ENCODE measurements around the gene CCDC33. TPM values are rescaled to one million over a fixed set of nuclear protein-coding genes. Genes with fewer than 3 reads are reported as not detected.

CCDC33 gene
- total RNA-seq, 2 experiments from 2014 or later, result not detected

- no peaks in the 10 kb centered on the region for H3K9me3 Mint-ChIP-seq
- intact Hi-C loops (cut with micrococcal nuclease), result no loop called here
- no peak for DNase-seq
- ChIA-PET POLR2A (interaction anchor here (0.9 kb wide), 1 partner anchor 53 kb away, joined by 3 read pairs; no protein-coding TSS in a partner anchor), CTCF (no interaction called here)
- no peaks in the 10 kb centered on the region for H3K36me3 Mint-ChIP-seq
- no peak overlapping the region for H3K4me3 Mint-ChIP-seq
- H3K4me1 Mint-ChIP-seq (ENCODE audit: low read depth), result no peaks in the 10 kb centered on the region
- H3K27ac Mint-ChIP-seq, result no peak overlapping the region
- H3K27me3 Mint-ChIP-seq, result peaks cover 9% of the 10 kb centered on the region
Measured at GRCh38 chr15:74201710-74202420, 34.3 kb upstream of the CCDC33 start.

GRCh38 chr15:74202452-74203401 lies 33.4 kb upstream of the CCDC33 start, which contains the start of gene STRA6:
Gene STRA6, minus strand, starts transcription at chr15:74202787. Its CDS starts 520 bp downstream, at chr15:74202267.
- no peak for DNase-seq
- H3K27me3 Mint-ChIP-seq, result peaks cover 10% of the 10 kb centered on the region
- ChIA-PET CTCF (no interaction called here), POLR2A (interaction anchor here (0.9 kb wide), 1 partner anchor 52 kb away, joined by 3 read pairs; no protein-coding TSS in a partner anchor)
- no peak within 1 kb of the TSS for H3K4me3 Mint-ChIP-seq
- no peak within 1 kb of the TSS for H3K27ac Mint-ChIP-seq
- no peaks in the 10 kb centered on the region for H3K36me3 Mint-ChIP-seq
- no peaks in the 10 kb centered on the region for H3K9me3 Mint-ChIP-seq
- intact Hi-C loops (cut with micrococcal nuclease), result no loop called here
- no peaks in the 10 kb centered on the region for H3K4me1 Mint-ChIP-seq (ENCODE audit: low read depth)

- POLR2A ChIA-PET, result no interaction called here
- intact Hi-C loops (cut with micrococcal nuclease), result no loop called here
- no peak overlapping the region for H3K27ac Mint-ChIP-seq
- DNase-seq, result no peak
- no peaks in the 10 kb centered on the region for H3K9me3 Mint-ChIP-seq
- H3K27me3 Mint-ChIP-seq, result peaks cover 14% of the 10 kb centered on the region
- no peaks in the 10 kb centered on the region for H3K4me1 Mint-ChIP-seq (ENCODE audit: low read depth)
- H3K4me3 Mint-ChIP-seq, result no peak overlapping the region
- no peaks in the 10 kb centered on the region for H3K36me3 Mint-ChIP-seq
- CTCF ChIA-PET, result no interaction called here
Measured at GRCh38 chr15:74203914-74204431, 32.2 kb upstream of the CCDC33 start.

GRCh38 chr15:74205582-74205947 lies 30.6 kb upstream of the CCDC33 start:
- ChIA-PET POLR2A (no interaction called here), CTCF (no interaction called here)
- H3K9me3 Mint-ChIP-seq, result no peaks in the 10 kb centered on the region
- intact Hi-C loops (cut with micrococcal nuclease), result no loop called here
- H3K4me3 Mint-ChIP-seq, result no peak overlapping the region
- no peaks in the 10 kb centered on the region for H3K4me1 Mint-ChIP-seq (ENCODE audit: low read depth)
- H3K27ac Mint-ChIP-seq, result no peak overlapping the region
- no peaks in the 10 kb centered on the region for H3K36me3 Mint-ChIP-seq
- DNase-seq, result no peak
- H3K27me3 Mint-ChIP-seq, result peaks cover 12% of the 10 kb centered on the region

- intact Hi-C loops (cut with micrococcal nuclease), result no loop called here
- Mint-ChIP-seq H3K27me3 (peaks cover 9% of the 10 kb centered on the region), H3K4me1 (ENCODE audit: low read depth) (no peaks in the 10 kb centered on the region), H3K36me3 (no peaks in the 10 kb centered on the region), H3K27ac (no peak overlapping the region), H3K9me3 (peaks cover 4% of the 10 kb centered on the region), H3K4me3 (no peak overlapping the region)
- no peak for DNase-seq
- ChIA-PET CTCF (interaction anchor here (1.5 kb wide), 1 partner anchor 11 kb away, joined by 3 read pairs; no protein-coding TSS in a partner anchor), POLR2A (no interaction called here)
Measured at GRCh38 chr15:74206801-74207281, 29.3 kb upstream of the CCDC33 start.

- Mint-ChIP-seq H3K36me3 (no peaks in the 10 kb centered on the region), H3K27ac (no peak overlapping the region), H3K4me1 (ENCODE audit: low read depth) (no peaks in the 10 kb centered on the region), H3K4me3 (no peak overlapping the region), H3K27me3 (peaks cover 8% of the 10 kb centered on the region), H3K9me3 (peaks cover 4% of the 10 kb centered on the region)
- no peak for DNase-seq
- CTCF ChIA-PET, result interaction anchor here (0.6 to 1.5 kb wide), 2 partner anchors 12 to 476 kb away, joined by 3 read pairs; no protein-coding TSS in a partner anchor
- POLR2A ChIA-PET, result no interaction called here
- intact Hi-C loops (cut with micrococcal nuclease), result no loop called here
Measured at GRCh38 chr15:74207652-74208440, 28.3 kb upstream of the CCDC33 start.

GRCh38 chr15:74208496-74208895 lies 27.6 kb upstream of the CCDC33 start:
- Mint-ChIP-seq H3K36me3 (no peaks in the 10 kb centered on the region), H3K4me1 (ENCODE audit: low read depth) (no peaks in the 10 kb centered on the region), H3K27me3 (peaks cover 6% of the 10 kb centered on the region), H3K4me3 (no peak overlapping the region), H3K27ac (no peak overlapping the region), H3K9me3 (peaks cover 4% of the 10 kb centered on the region)
- CTCF ChIA-PET, result interaction anchor here (1.5 kb wide), 1 partner anchor 12 kb away, joined by 3 read pairs; no protein-coding TSS in a partner anchor
- DNase-seq, result no peak
- POLR2A ChIA-PET, result no interaction called here
- intact Hi-C loops (cut with micrococcal nuclease), result no loop called here

- Mint-ChIP-seq H3K9me3 (peaks cover 4% of the 10 kb centered on the region), H3K36me3 (no peaks in the 10 kb centered on the region), H3K4me3 (no peak overlapping the region), H3K4me1 (ENCODE audit: low read depth) (no peaks in the 10 kb centered on the region), H3K27ac (no peak overlapping the region), H3K27me3 (peaks cover 6% of the 10 kb centered on the region)
- no peak for DNase-seq
- intact Hi-C loops (cut with micrococcal nuclease), result no loop called here
- POLR2A ChIA-PET, result no interaction called here
- CTCF ChIA-PET, result no interaction called here
Measured at GRCh38 chr15:74208901-74209559, 27.1 kb upstream of the CCDC33 start.

- H3K27ac Mint-ChIP-seq, result no peak overlapping the region
- H3K9me3 Mint-ChIP-seq, result peaks cover 4% of the 10 kb centered on the region
- H3K27me3 Mint-ChIP-seq, result peaks cover 6% of the 10 kb centered on the region
- ChIA-PET POLR2A (no interaction called here), CTCF (no interaction called here)
- no peaks in the 10 kb centered on the region for H3K36me3 Mint-ChIP-seq
- intact Hi-C loops (cut with micrococcal nuclease), result no loop called here
- H3K4me3 Mint-ChIP-seq, result no peak overlapping the region
- H3K4me1 Mint-ChIP-seq (ENCODE audit: low read depth), result no peaks in the 10 kb centered on the region
- DNase-seq, result no peak
Measured at GRCh38 chr15:74209560-74209958, 26.6 kb upstream of the CCDC33 start.

- Mint-ChIP-seq H3K36me3 (no peaks in the 10 kb centered on the region), H3K4me3 (no peak overlapping the region), H3K9me3 (peaks cover 4% of the 10 kb centered on the region), H3K4me1 (ENCODE audit: low read depth) (no peaks in the 10 kb centered on the region), H3K27me3 (peaks cover 6% of the 10 kb centered on the region), H3K27ac (no peak overlapping the region)
- ChIA-PET CTCF (interaction anchor here (0.7 kb wide), 1 partner anchor 21 kb away, joined by 3 read pairs; no protein-coding TSS in a partner anchor), POLR2A (no interaction called here)
- DNase-seq, result no peak
- intact Hi-C loops (cut with micrococcal nuclease), result no loop called here
Measured at GRCh38 chr15:74209997-74210671, 26.0 kb upstream of the CCDC33 start.

- no peak for DNase-seq
- ChIA-PET CTCF (interaction anchor here (0.7 kb wide), 1 partner anchor 22 kb away, joined by 3 read pairs; no protein-coding TSS in a partner anchor), POLR2A (no interaction called here)
- Mint-ChIP-seq H3K9me3 (peaks cover 4% of the 10 kb centered on the region), H3K4me1 (ENCODE audit: low read depth) (no peaks in the 10 kb centered on the region), H3K27ac (no peak overlapping the region), H3K36me3 (no peaks in the 10 kb centered on the region), H3K4me3 (no peak overlapping the region), H3K27me3 (peaks cover 6% of the 10 kb centered on the region)
- intact Hi-C loops (cut with micrococcal nuclease), result no loop called here
Measured at GRCh38 chr15:74210729-74211128, 25.4 kb upstream of the CCDC33 start.
